Measurements from ENCODE around the gene RAD51B.

The RAD51B gene

GRCh38 chr14:68469208-68469713 is 649.7 kb downstream of the RAD51B start:
- no peak overlapping the region for H3K4me3 Mint-ChIP-seq
- no peaks in the 10 kb centered on the region for H3K27me3 Mint-ChIP-seq (ENCODE audit: low read depth)
- H3K36me3 Mint-ChIP-seq (ENCODE audit: low read depth) = no peaks in the 10 kb centered on the region
- peak overlapping the region; percentile 32 to 84 (median 73) for H3K27ac Mint-ChIP-seq
- no peaks in the 10 kb centered on the region for H3K9me3 Mint-ChIP-seq
- H3K4me1 Mint-ChIP-seq = peaks cover 48% of the 10 kb centered on the region
- no peak for TF ChIP-seq CTCF (IDR thresholded peaks at IDR 0.05; ENCODE audit: unreplicated experiment in 3 of 3)

- peak overlapping the region; percentile 7 to 84 (median 44) for H3K27ac Mint-ChIP-seq
- no peaks in the 10 kb centered on the region for H3K9me3 Mint-ChIP-seq
- no peaks in the 10 kb centered on the region for H3K36me3 Mint-ChIP-seq (ENCODE audit: low read depth)
- H3K4me1 Mint-ChIP-seq = peaks cover 44% of the 10 kb centered on the region
- no peaks in the 10 kb centered on the region for H3K27me3 Mint-ChIP-seq (ENCODE audit: low read depth)
- no peak overlapping the region for H3K4me3 Mint-ChIP-seq
- TF ChIP-seq CTCF (IDR thresholded peaks at IDR 0.05; ENCODE audit: unreplicated experiment in 3 of 3) = no peak
Observed at GRCh38 chr14:68470361-68470760, 650.8 kb downstream of the RAD51B start.

GRCh38 chr14:68471029-68471963 is 651.7 kb downstream of the RAD51B start:
- no peak for TF ChIP-seq CTCF (IDR thresholded peaks at IDR 0.05; ENCODE audit: unreplicated experiment in 3 of 3)
- Mint-ChIP-seq H3K27ac (peak overlapping the region in 2 of 3 experiments; percentile 59 to 84), H3K4me1 (peaks cover 51% of the 10 kb centered on the region), H3K9me3 (no peaks in the 10 kb centered on the region), H3K4me3 (no peak overlapping the region), H3K27me3 (ENCODE audit: low read depth) (no peaks in the 10 kb centered on the region), H3K36me3 (ENCODE audit: low read depth) (no peaks in the 10 kb centered on the region)

- H3K27ac Mint-ChIP-seq = peak overlapping the region in 2 of 3 experiments; percentile 59 to 84
- no peak for TF ChIP-seq CTCF (IDR thresholded peaks at IDR 0.05; ENCODE audit: unreplicated experiment in 3 of 3)
Observed at GRCh38 chr14:68471964-68472508, 652.5 kb downstream of the RAD51B start.

GRCh38 chr14:68473069-68473468 is 653.5 kb downstream of the RAD51B start:
- Mint-ChIP-seq H3K27me3 (ENCODE audit: low read depth) (no peaks in the 10 kb centered on the region), H3K27ac (peak overlapping the region in 2 of 3 experiments; percentile 39 to 84), H3K4me1 (peaks cover 61% of the 10 kb centered on the region), H3K9me3 (no peaks in the 10 kb centered on the region), H3K36me3 (ENCODE audit: low read depth) (no peaks in the 10 kb centered on the region), H3K4me3 (no peak overlapping the region)
- TF ChIP-seq CTCF (IDR thresholded peaks at IDR 0.05; ENCODE audit: unreplicated experiment in 3 of 3) = no peak

More at GRCh38 chr14:68471964-68472508, 652.5 kb downstream of the RAD51B start:
- Mint-ChIP-seq H3K4me1 (peaks cover 53% of the 10 kb centered on the region), H3K9me3 (no peaks in the 10 kb centered on the region), H3K36me3 (ENCODE audit: low read depth) (no peaks in the 10 kb centered on the region), H3K4me3 (no peak overlapping the region), H3K27me3 (ENCODE audit: low read depth) (no peaks in the 10 kb centered on the region)

Data from nephron (organoid).